GM19099 (cell line): Measurements from ENCODE around the gene ANTXR2.

Source experiments
- POLR2A ChIP-seq: IDR thresholded peaks from 3 replicates; pipeline ENCODE4 v1.6.1; 2011; ENCODE audit warnings: low read depth; ENCODE audit not compliant: insufficient read length; ENCODE audit errors: extremely low read depth

Gene ANTXR2

DNA sequence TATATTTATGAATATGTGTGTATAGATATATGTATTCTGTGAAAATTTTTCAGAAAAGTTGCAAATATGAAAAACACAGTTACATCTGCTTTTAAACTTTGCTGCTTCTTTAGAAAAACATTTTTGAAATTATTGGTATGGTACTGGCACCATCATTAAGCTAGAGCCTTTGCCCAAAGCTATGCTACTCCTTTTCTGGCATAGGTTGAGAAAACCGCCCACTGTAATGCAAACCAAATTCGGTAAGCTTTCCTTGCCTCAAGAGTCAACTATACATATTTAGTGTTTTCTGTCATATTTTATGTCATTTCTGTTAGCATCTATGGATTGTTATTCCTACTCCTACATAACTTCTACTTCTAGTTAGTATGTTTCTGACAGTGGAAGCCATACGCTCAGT lies 50.7 kb downstream of the ANTXR2 start:
- no peak for TF ChIP-seq POLR2A

DNA sequence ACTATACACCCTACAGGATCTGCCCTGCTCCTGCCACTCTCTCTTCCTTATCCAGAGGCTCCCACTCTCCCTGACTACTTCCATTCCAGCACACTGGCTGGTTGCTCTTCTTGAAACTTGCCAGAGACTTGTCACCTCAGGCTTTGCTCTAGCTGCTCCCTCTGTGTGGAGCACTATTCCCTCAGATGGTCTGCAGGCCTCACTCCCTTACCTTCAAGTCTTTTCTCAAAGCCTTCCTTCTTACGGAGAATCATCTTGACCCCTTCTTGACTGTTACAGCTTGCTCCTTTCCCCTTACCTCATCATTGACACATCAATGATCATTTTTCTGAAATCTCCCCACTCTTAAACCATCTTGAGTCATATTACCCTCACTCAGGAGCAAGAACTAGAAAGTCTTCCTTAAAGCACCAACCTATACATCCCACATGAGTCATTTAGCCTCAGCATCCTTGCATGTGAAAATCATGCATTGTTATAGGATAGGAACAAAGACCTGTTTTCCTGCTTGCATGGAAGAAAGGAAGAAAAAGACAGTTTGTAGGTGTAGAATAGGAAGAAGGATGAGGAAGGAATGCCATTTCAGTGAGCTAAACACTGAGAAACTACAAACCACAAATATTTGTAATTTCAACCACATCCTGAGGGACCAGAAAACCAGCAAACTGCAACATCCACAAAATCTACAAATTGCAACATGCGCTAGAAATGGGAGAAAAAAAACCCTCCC lies 55.7 kb downstream of the ANTXR2 start:
- no peak for TF ChIP-seq POLR2A

DNA sequence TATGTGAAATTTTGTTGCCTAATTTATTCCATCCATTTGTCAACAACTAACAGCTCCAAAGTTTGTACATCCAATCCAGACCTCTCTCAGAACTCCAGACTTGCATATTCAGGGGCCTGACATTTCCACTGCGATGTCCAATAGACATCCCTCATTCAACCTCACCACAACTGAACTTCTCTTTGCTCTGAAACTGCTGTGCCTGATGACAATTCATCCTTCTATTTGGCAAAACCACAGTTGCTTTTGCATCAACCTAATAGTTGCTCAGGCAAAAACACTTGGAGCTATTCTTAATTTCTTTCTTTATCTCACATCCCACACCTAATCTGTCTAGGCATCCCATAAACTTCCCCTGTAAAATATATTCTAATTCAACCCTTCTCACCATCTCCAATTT lies 56.5 kb downstream of the ANTXR2 start:
- no peak for TF ChIP-seq POLR2A

DNA sequence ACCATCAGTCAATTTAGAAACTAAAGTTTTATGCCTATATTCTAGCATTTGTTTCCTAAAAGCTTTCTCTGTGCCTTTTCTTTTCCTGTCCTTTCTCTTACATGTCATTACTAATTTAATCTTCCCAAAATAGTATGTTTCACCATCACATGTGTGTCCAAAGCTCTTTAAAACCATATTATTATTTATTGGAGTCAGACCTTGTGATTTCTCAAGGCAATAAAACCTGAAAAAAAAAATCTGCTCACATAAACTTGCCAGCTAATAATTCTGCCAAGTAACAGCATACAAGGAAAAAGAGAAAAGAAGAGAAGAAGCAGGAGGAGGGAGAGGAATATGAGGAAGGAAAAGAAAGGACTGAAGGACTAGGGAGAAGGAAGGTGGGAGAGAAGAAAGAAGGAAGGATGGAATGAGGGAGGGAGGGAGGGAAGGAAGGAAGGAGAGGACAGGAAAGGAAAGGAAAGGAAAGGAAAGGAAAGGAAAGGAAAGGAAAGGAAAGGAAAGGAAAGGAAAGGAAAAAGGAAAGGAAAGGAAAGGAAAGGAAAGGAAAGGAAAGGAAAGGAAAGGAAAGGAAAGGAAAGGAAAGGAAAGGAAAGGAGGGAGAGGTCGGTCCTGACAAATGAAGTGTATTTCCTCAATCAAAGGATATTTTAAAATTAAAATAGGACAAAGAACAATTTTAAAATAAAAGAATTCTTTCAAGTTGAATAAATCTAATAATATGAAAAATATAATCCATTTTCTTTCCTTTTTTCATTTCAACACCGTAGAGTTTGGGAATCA lies 57.4 kb downstream of the ANTXR2 start:
- TF ChIP-seq POLR2A: no peak

DNA sequence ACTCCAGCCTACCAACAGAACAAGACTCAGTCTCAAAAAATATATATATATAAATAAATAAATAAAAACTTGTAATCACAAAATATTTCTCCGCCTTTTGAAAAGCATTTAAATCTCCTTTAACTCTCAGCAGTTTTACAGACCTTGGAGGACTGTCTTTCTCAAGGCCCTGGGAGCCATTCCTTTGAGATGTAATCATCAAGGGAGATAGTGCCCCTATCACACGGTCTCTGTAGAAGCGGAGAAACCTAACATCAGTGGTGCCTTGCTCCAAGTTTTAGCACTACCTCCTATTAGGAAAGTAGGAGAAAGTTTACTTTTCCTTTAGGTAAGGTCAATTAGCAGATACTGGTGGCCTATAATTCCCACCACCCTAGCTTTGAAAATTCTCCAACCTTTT lies 58.5 kb downstream of the ANTXR2 start:
- TF ChIP-seq POLR2A: no peak

DNA sequence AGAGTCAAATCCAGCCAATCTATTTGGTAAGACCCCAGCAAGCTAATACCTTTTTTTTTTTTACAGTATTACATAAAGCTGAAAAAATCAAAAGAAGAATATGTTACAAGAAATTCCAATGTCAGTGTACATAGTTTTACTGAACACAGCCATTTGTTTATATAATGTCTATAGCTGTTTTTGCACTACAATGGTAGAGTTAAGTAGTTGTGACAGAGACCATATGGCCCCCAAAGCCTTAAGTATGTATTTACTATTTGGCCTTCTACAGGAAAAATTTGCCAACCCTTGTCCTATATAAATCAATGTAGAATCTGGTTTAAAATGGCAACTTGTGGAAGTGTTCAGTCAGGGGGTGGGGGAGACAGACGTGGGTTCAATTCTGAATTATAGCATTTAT lies 60.7 kb downstream of the ANTXR2 start:
- no peak for TF ChIP-seq POLR2A

DNA sequence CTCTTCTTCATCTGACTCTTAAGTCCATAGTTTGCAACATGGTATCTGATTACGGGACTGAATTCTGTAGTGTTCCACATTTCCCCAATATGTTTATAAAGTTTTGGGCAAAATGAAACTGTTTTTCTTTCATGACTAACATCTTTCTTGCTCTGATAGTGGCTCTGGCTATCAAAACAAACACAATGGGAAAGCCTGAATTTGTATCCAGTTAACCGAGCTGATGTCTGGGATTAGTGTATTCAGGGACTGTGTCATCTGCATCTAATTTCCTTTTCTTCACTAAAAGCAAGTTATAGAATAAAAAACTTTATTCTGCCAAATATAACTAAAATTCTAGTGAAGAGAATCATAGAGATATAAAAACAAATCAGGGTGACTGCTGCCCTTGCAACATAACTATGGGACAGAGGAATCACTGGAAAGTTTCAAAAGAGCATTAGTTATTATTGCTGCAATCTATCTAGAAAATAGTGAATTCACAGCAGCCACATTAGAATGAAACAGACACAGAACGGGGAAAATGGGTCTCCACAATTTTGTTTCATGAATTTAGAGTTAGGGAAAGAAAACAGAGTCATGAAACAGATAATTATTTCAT lies 61.3 kb downstream of the ANTXR2 start:
- no peak for TF ChIP-seq POLR2A

DNA sequence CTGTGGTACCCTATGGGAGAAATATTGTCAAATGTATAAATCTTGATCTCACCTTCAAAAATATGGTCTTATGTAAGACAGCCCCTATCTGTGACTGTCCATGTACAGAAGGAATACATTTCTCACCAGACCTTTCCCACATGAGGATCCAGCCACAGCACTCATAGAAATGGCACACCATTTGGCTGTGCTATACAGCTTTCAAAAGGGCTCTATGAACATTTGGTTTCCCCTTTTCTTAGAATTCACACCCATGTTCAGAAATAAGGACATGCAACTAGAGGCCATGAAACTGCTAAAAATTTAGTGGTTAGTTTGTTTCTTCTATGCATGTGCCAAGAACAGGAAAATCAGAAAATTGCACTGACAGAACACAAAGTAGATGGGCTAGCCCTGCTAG lies 62.7 kb downstream of the ANTXR2 start:
- no peak for TF ChIP-seq POLR2A

DNA sequence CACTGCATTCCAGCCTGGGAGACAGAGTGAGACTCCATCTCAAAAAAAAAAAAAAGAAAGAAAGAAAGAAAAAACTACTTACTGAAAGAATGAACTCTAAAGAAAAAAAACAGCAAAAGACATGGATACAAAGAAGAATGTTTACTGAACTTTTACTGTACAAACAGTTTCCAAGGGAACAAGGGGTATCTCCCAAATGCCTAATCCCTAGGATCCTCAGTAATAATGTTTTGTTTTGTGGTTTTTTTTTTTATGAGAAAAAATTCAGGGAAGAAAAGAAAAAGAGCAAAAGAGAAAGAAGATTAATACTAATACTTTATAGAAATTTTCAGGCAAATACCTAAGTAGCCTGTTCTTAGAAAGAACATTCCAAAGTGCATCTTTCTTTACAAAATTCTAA lies 63.2 kb downstream of the ANTXR2 start:
- TF ChIP-seq POLR2A: no peak

DNA sequence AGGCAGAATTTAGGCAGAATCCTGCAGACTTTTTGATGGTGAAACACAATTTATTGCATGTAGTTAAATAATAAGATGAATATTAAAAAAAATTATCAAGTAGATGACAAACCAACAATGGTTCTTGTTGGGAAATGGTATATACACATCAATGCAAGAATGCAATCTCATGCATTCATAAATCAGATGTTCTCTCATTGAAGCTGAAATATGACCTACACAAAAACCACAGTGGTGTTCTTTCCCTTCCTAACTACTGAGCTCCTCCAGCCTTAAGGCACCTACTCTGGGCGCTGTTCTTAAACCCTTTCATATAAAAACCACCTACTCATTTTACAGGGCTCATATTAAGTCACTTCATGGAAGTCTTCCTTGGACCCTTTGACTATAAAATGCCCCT lies 64.1 kb downstream of the ANTXR2 start:
- TF ChIP-seq POLR2A: no peak

DNA sequence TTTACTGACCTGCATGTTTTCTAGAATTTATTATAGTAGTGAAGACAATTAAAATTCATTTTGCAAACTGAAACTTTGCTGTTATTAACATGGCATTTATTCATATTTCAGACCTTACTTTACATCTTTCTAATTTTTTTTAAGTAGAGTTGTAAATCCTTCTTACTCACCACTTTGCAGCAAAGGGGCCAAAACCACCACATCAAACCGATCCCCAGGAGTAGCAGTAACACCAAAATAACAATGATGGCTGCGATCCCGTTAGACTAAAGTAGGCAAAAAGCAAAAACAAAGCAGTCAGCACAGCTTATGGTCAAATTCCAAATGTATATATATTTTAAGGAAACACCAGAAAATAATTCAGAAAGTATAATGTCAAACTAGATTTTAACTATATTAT lies 64.7 kb downstream of the ANTXR2 start:
- TF ChIP-seq POLR2A: no peak

DNA sequence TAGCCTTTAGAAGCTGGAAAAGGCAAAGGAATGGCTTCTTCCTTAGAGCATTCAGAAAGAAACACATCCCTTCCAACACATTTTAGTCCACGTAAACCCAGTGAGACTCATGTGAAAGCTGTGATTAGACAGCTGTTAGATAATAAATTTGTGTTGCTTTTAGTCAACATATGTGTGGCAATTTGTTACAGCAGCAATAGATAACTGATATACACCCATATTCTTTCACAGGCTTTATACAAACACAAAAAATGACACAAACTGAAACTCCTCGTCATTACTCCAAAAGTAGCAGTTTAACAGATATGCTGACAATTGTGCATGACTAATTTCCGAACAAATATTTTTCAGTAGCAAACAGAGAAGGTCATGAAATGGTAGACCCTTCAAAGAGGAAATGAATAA lies 65.3 kb downstream of the ANTXR2 start:
- TF ChIP-seq POLR2A: no peak

DNA sequence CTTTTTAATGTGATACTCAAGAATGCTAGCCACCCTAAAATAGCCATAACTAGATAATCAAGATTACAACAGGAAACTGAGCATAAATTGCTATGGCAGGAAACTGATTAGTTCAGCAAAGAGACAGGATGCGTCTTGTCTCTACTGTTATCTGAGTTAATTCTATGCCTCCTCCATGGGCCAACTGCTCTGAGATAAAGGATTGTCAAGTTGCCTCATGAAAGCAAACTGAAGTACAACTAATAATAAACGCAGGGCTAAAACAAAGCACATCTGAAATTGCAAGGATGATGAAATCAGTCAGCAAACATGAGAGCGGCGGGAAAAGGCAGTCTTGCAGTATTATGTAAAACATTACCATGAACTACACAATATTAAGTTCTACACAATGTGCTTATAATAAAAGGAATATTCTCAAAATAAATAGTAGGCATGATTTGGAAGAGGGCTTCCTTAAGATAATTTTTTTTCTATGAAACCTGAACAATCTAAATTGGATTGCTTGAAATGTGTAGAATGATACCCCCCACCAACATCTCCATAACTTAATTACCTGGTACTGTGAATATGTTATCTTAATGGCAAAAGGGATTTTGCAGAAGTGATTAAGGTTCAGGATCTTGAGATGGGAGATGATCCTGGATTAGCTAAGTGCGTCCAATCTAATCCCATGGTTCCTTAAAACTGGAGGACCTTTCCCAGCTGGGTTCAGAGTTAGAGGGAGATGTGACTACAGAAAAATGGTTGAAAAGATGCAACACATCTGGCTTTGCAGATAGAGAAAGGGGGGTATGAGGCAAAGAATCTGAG lies 65.9 kb downstream of the ANTXR2 start:
- no peak for TF ChIP-seq POLR2A

DNA sequence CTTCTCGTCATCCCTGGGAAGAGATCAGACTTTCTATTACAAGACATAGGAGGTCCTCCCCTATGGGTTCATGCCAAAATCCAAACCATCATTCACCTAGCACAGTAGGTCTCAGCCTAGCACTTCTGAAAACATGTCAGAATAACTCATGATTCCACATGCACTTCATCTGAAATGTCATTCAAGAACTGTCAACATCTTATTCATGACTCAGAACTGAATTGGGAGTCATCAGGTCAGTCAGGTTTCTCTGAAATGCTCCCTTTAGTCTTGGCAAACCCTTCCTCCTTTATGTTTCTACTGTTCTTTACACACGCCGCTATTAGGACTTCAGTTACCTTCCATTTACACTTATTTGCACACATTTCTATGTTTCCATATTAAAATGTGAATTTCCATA lies 67.2 kb downstream of the ANTXR2 start:
- TF ChIP-seq POLR2A: no peak

DNA sequence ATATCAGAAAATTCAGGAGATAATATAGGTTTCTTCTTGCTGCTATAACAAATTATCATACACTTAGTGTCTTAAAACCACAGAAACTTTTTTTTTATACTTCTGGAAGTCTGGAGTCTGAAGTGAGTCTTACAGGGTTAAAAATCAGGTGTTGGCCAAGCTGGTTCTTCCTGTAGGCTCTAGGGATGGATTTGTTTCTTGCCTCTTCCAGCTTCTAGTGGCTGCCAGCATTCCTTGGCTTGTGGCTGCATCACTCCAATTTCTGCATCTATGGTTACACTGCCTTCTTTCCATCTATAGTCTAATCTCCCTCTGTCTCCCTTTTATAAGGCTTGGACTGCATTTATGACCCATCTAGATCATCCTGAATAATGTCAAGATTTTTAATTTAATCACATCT lies 68.7 kb downstream of the ANTXR2 start:
- no peak for TF ChIP-seq POLR2A
